Measurements from ENCODE around the gene TELO2. TPM values are rescaled to one million over a fixed set of nuclear protein-coding genes. Genes with fewer than 3 reads are reported as not detected.
A peak's percentile ranks its signal among the peaks of the same experiment; 100 is the strongest.

The TELO2 gene
- total and polyA plus RNA-seq, 4 donors = 24.4 to 64.2 (median 42.8) TPM

DNA sequence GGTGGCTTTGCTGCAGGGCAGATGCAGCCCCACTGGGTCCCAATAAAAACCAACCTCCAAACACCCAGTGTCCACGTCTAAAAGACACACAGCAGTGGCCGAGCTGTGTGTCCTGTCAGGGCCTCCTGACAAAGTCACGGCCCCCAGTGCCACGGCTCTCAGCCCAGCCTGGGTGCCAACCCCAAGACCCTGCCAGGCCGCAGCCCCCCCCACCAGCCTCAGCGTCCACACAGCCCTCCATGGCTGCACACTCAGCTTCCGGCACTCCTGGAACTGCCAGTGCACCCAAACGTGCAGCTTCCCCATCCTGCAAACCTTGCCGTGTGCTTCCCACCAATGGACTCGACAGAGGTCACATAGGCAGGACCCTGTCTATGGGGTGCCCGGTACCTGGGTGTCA is 45.2 kb upstream of the TELO2 start:
- peaks cover 0 to 75% (median 6%) of the 10 kb centered on the region in 4 donors for H3K36me3 ChIP-seq (ENCODE audit: control insufficient read depth in 4 of 4, insufficient read depth in 4 of 4, low read length in 4 of 4)
- no peaks in the 10 kb centered on the region for H3K4me1 ChIP-seq (ENCODE audit: control insufficient read depth in 5 of 5, insufficient read depth in 5 of 5, low read length in 5 of 5)
- H3K27ac ChIP-seq (ENCODE audit: low read depth in 1 of 2, low read length in 1 of 2) = no peak overlapping the region
- no peak for ATAC-seq (ENCODE audit: insufficient read depth, low FRiP score)
- H3K9me3 ChIP-seq (ENCODE audit: control insufficient read depth in 4 of 4, insufficient read depth in 3 of 4, low read length in 3 of 4) = no peaks in the 10 kb centered on the region
- H3K4me3 ChIP-seq = no peak overlapping the region
- no peaks in the 10 kb centered on the region for H3K27me3 ChIP-seq (ENCODE audit: control insufficient read depth in 3 of 3, insufficient read depth in 3 of 3, low read length in 2 of 3)
- 93 to 94% methylated on average over 11 of the region's 11 CpGs for WGBS, 2 donors
- DNase-seq = peak in 1 of 3 donors; percentile 8
- TF ChIP-seq, protein P1, sequence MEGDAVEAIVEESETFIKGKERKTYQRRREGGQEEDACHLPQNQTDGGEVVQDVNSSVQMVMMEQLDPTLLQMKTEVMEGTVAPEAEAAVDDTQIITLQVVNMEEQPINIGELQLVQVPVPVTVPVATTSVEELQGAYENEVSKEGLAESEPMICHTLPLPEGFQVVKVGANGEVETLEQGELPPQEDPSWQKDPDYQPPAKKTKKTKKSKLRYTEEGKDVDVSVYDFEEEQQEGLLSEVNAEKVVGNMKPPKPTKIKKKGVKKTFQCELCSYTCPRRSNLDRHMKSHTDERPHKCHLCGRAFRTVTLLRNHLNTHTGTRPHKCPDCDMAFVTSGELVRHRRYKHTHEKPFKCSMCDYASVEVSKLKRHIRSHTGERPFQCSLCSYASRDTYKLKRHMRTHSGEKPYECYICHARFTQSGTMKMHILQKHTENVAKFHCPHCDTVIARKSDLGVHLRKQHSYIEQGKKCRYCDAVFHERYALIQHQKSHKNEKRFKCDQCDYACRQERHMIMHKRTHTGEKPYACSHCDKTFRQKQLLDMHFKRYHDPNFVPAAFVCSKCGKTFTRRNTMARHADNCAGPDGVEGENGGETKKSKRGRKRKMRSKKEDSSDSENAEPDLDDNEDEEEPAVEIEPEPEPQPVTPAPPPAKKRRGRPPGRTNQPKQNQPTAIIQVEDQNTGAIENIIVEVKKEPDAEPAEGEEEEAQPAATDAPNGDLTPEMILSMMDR (IDR thresholded peaks at IDR 0.05; ENCODE audit: control extremely low read depth, extremely low read depth) = no peak
- no peak overlapping the region for H3K9ac ChIP-seq (ENCODE audit: insufficient read depth in 1 of 2, low read length in 2 of 2)

DNA sequence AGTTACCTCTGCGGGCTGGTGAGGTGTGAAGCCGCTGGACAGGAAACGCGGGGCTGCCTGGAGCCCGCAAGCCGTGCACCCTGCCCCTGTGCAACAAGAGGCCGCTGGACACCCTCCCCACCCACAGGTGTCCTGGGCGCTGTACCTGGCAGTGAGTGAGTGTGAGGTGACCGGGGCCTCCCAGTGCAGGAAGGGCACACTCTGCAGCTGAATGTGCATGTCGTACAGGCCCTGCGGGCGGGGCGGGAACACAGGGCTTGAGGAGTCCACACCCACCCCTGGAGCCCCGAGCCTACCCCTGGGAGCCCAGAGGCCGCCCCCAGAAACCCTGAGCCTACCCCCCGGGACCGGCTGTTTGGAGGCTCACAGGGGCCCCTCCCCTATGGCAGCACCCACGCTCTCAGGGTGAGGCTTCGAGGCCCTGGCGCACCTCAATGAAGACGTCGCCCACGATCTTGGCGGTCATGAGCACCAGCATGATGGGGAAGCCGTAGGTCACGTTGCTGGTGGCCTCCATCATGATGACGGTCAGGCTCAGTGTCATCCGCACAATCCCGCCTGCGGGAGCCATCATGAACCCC is 44.5 kb upstream of the TELO2 start:
- WGBS, 2 donors = 95% methylated on average over 30 of the region's 30 CpGs
- TF ChIP-seq, protein P1 (IDR thresholded peaks at IDR 0.05; ENCODE audit: control extremely low read depth, extremely low read depth) = no peak
- Histone ChIP-seq H3K4me1 (ENCODE audit: control insufficient read depth in 5 of 5, insufficient read depth in 5 of 5, low read length in 5 of 5) (no peaks in the 10 kb centered on the region), H3K36me3 (ENCODE audit: control insufficient read depth in 4 of 4, insufficient read depth in 4 of 4, low read length in 4 of 4) (peaks cover 0 to 81% (median 6%) of the 10 kb centered on the region in 4 donors), H3K4me3 (no peak overlapping the region), H3K27me3 (ENCODE audit: control insufficient read depth in 3 of 3, insufficient read depth in 3 of 3, low read length in 2 of 3) (no peaks in the 10 kb centered on the region), H3K27ac (ENCODE audit: low read depth in 1 of 2, low read length in 1 of 2) (no peak overlapping the region), H3K9me3 (ENCODE audit: control insufficient read depth in 4 of 4, insufficient read depth in 3 of 4, low read length in 3 of 4) (no peaks in the 10 kb centered on the region), H3K9ac (ENCODE audit: insufficient read depth in 1 of 2, low read length in 2 of 2) (no peak overlapping the region)
- peak in 1 of 3 donors; percentile 10 for DNase-seq
- no peak for ATAC-seq (ENCODE audit: insufficient read depth, low FRiP score)

DNA sequence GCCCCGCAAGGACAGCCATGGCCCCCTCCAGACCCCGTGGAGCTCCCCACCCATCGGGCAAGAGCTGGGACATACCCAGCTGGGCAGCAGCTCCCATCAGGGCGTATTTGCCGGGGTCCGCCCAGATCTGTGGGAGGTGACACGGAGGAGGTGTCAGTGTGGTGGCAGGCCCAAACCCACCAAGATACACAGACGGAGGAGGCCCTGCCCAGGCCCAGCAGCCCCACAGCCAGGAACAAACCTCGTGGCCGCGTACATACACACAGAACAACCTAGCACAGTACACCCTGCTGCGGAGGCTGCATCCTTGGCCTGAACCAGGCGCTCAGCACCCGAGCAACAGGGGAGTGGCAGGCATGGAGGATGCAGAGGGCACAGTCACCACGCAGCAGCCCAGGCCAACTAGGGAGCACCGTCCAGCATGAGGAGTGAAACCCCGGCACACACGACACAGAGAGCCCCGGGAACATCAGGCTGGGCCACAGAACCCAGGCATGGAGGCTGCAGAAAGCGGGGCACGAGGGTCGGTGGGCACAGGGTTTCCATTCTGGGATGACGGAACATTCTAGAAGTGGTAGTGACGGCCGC is 43.9 kb upstream of the TELO2 start:
- 96 to 98% methylated on average over 25 of the region's 25 CpGs for WGBS, 2 donors
- peaks cover 0 to 86% (median 6%) of the 10 kb centered on the region in 4 donors for H3K36me3 ChIP-seq (ENCODE audit: control insufficient read depth in 4 of 4, insufficient read depth in 4 of 4, low read length in 4 of 4)
- TF ChIP-seq, protein P1 (IDR thresholded peaks at IDR 0.05; ENCODE audit: control extremely low read depth, extremely low read depth) = no peak
- H3K4me1 ChIP-seq (ENCODE audit: control insufficient read depth in 5 of 5, insufficient read depth in 5 of 5, low read length in 5 of 5) = no peaks in the 10 kb centered on the region
- DNase-seq = no peak
- H3K9me3 ChIP-seq (ENCODE audit: control insufficient read depth in 4 of 4, insufficient read depth in 3 of 4, low read length in 3 of 4) = no peaks in the 10 kb centered on the region
- no peaks in the 10 kb centered on the region for H3K27me3 ChIP-seq (ENCODE audit: control insufficient read depth in 3 of 3, insufficient read depth in 3 of 3, low read length in 2 of 3)
- ATAC-seq (ENCODE audit: insufficient read depth, low FRiP score) = no peak
- H3K4me3 ChIP-seq = no peak overlapping the region
- no peak overlapping the region for H3K27ac ChIP-seq (ENCODE audit: low read depth in 1 of 2, low read length in 1 of 2)
- H3K9ac ChIP-seq (ENCODE audit: insufficient read depth in 1 of 2, low read length in 2 of 2) = no peak overlapping the region

Measured in lung (tissue), 12 donors.